Thymus (tissue), 11 donors: ENCODE measurements around the gene DHX32. TPM values are rescaled to one million over a fixed set of nuclear protein-coding genes. Genes with fewer than 3 reads are reported as not detected.

Experiments used
- DNase-seq, 9 donors: peaks; one replicate each; pipeline ENCODE4 v3.0.0-alpha.2; 2013; ENCODE audit warnings: low spot score in 9 of 9, low read depth in 6 of 9, missing footprints in 1 of 9
- H3K27ac ChIP-seq, 2 donors: one replicate each; pipeline ENCODE4 v1.5.1; 2013; ENCODE audit warnings: control low read depth in 1 of 2, low read depth in 1 of 2, low read length in 1 of 2, mild to moderate bottlenecking in 1 of 2, moderate library complexity in 1 of 2
- H3K27me3 ChIP-seq, 2 donors: one replicate each; pipeline ENCODE4 v1.5.1; 2013; ENCODE audit warnings: low read length in 1 of 2; ENCODE audit not compliant: control insufficient read depth in 2 of 2, insufficient read depth in 1 of 2
- H3K36me3 ChIP-seq, 2 donors: one replicate each; pipeline ENCODE4 v1.5.1; 2013; ENCODE audit warnings: low read length in 1 of 2, mild to moderate bottlenecking in 1 of 2, moderate library complexity in 1 of 2; ENCODE audit not compliant: control insufficient read depth in 2 of 2, insufficient read depth in 2 of 2
- H3K4me1 ChIP-seq, 2 donors: one replicate each; pipeline ENCODE4 v1.5.1; 2013; ENCODE audit warnings: low read length in 2 of 2; ENCODE audit not compliant: control insufficient read depth in 2 of 2, insufficient read depth in 2 of 2
- H3K4me3 ChIP-seq, 2 donors: one replicate each; pipeline ENCODE4 v1.5.1; 2013; ENCODE audit warnings: low read length in 2 of 2, control low read depth in 1 of 2, mild to moderate bottlenecking in 1 of 2
- H3K9me3 ChIP-seq, 2 donors: one replicate each; pipeline ENCODE4 v1.5.1; 2013; ENCODE audit warnings: low read length in 1 of 2, mild to moderate bottlenecking in 1 of 2; ENCODE audit not compliant: control insufficient read depth in 2 of 2, insufficient read depth in 1 of 2
- WGBS: extraction: QIAGEN DNeasy Blood & Tissue Kit; methylation state at CpG from one replicate; pipeline ENCODE4 v1.1.7; 2013; 5-methylcytosine and 5-hydroxymethylcytosine counted together
- polyA plus RNA-seq: library from polyadenylated mRNA; stranded (reverse); fragments of 200-250 nt; gene quantifications from one replicate; pipeline ENCODE4 v1.2.3, GENCODE V29; 2013
- total RNA-seq: library from RNA; stranded (reverse); fragments of 120-200 nt; gene quantifications from one replicate; pipeline ENCODE4 v1.2.4, GENCODE V29; 2013
- donor health status: healthy.

Gene DHX32
- total and polyA plus RNA-seq, 2 donors = 13.6 to 18.3 TPM

DNA sequence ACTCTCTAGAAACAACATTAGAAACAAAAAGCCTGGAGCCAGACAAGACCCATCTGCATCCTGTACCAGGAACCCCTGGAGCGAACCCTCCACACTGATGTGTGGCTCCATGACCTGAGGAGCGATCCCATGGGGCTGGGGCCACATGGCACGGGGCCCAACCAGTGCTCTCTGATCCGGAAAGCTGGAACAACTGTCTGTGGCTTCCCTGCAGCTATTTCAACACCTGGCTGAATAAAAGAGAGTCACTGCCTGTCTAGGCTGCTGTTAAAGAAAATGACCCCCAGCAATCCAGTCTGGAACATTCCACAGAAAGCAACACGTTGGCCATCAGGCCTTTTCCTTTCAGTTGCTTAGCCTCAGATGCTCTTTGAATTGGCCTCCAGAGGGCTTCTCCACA lies 79.0 kb downstream of the DHX32 start:
- no peaks in the 10 kb centered on the region for H3K9me3 ChIP-seq
- H3K27ac ChIP-seq = no peak overlapping the region
- no peaks in the 10 kb centered on the region for H3K4me1 ChIP-seq
- no peak overlapping the region for H3K4me3 ChIP-seq
- no peak for DNase-seq
- peaks cover 24 to 32% of the 10 kb centered on the region in 2 donors for H3K36me3 ChIP-seq
- WGBS = 94% methylated on average over 5 of the region's 5 CpGs
- no peaks in the 10 kb centered on the region for H3K27me3 ChIP-seq

DNA sequence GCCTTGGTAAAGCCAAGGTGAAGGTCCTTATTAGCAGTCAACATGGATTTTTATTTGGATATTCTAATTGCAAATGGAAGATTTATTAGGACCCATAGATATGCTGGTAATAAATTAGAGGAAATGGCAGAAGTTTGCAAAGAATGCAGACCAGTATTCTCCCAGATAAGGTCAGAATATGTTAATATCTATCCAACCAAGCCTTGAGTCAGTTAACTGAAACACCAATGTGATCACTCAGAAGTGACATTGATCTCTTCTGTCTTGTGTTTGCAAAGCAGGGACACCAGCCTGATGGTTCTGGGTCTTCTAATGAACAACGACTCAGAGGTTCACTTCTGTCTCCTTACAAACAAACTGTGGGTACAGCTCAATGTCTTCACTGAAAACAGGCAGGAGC lies 79.5 kb downstream of the DHX32 start:
- no peak for DNase-seq
- WGBS = 93% methylated on average over 1 of the region's 1 CpG
- no peak overlapping the region for H3K4me3 ChIP-seq
- H3K9me3 ChIP-seq = no peaks in the 10 kb centered on the region
- peaks cover 22 to 28% of the 10 kb centered on the region in 2 donors for H3K36me3 ChIP-seq
- H3K4me1 ChIP-seq = no peaks in the 10 kb centered on the region
- H3K27ac ChIP-seq = no peak overlapping the region
- H3K27me3 ChIP-seq = no peaks in the 10 kb centered on the region

DNA sequence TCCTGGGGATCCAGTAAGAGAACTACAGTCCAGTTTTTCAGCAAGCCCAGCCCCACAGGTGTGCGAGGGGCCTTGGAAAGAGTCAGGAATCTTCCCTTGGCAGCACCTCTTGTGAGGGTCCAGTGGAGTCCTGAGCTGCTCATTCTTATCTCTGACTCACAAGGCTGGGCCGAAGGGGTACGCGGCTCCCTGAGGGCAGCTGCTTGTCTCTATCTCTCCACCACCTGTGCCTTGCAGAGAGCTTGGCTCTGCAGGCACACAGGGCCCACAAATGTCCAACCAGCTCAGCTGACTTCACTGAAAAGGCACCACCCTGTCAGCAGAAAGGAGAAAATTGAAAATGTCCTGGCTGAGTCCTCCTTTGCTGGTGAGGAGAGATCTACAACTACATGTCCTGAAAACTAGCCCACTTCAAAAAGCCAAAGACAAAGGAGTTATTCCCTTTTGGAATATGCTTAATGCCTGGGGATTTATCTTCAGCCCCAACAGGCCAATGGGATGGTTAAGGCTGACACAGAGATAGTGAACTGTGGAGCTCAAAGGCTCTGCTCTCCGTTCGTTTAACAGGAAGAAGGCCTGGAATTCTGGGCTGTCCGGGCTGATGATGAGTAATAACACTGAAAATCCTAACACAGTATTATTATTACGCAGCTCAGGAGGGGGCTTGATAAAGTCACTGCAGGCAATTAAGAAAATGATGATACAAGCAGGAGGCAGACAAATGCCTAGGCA lies 81.5 kb downstream of the DHX32 start:
- no peak for DNase-seq
- Histone ChIP-seq H3K36me3 (peaks cover 17 to 18% of the 10 kb centered on the region in 2 donors), H3K27me3 (no peaks in the 10 kb centered on the region), H3K4me1 (no peaks in the 10 kb centered on the region), H3K9me3 (no peaks in the 10 kb centered on the region), H3K27ac (no peak overlapping the region), H3K4me3 (no peak overlapping the region)
- 98% methylated on average over 8 of the region's 8 CpGs for WGBS

DNA sequence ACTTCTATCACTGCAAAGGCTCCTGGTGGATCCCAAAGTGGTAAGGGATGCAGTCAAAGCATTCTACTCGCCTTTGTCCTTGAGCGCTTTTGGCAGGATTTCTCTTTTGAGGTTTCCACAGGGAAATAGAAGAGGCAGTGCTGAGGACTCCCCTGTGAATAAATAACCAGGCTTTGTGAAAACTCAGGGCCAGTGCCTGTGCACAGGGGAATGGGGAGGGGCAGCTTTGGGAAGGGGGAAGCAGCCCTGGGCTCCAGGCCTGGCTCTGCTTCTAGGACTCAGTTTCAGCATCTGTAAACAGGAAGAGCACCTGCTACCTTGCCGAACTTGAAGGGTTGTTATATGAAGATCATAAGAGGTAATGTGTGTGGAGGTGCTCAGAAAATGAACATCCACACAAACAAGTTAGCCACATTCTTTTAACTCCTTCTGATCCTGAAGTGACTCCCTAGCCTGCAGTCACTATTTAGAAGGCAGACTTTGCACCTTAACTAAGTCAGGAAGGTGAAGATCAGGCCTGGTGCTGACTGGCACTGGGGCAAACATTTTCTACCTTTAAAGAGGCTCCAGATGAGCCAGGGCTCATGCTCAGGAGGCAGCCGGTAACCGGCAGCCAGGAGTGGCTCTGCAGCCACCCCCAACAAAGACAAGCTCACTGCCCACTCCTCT lies 83.0 kb downstream of the DHX32 start:
- WGBS = 59% methylated on average over 5 of the region's 5 CpGs
- H3K36me3 ChIP-seq = peaks cover 22 to 29% of the 10 kb centered on the region in 2 donors
- DNase-seq = no peak
- no peak overlapping the region for H3K4me3 ChIP-seq
- H3K27ac ChIP-seq = no peak overlapping the region
- H3K27me3 ChIP-seq = no peaks in the 10 kb centered on the region
- H3K4me1 ChIP-seq = no peaks in the 10 kb centered on the region
- H3K9me3 ChIP-seq = no peaks in the 10 kb centered on the region

DNA sequence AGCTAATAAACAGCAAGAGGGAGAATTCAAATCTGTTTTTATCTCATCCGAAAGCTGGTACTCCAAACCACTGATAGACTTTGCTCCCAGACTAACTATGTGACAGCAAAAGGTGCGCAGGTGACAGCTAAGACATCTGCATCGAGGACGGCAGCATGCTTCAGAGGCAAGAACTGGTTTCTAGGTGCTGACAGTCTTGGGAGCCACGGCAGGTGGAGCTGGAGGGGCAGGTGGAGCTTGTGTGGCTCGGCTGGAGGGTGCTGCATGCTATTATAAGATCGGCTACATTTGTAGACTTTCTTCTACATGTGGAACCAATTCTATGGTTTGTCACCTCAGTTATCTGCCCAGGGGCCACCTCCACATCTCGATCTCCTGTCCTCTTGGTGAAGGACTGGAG lies 83.7 kb downstream of the DHX32 start:
- DNase-seq = no peak
- H3K4me3 ChIP-seq = no peak overlapping the region
- 97% methylated on average over 8 of the region's 8 CpGs for WGBS
- H3K9me3 ChIP-seq = no peaks in the 10 kb centered on the region
- H3K27me3 ChIP-seq = no peaks in the 10 kb centered on the region
- no peaks in the 10 kb centered on the region for H3K4me1 ChIP-seq
- H3K36me3 ChIP-seq = peaks cover 23 to 28% of the 10 kb centered on the region in 2 donors
- no peak overlapping the region for H3K27ac ChIP-seq

DNA sequence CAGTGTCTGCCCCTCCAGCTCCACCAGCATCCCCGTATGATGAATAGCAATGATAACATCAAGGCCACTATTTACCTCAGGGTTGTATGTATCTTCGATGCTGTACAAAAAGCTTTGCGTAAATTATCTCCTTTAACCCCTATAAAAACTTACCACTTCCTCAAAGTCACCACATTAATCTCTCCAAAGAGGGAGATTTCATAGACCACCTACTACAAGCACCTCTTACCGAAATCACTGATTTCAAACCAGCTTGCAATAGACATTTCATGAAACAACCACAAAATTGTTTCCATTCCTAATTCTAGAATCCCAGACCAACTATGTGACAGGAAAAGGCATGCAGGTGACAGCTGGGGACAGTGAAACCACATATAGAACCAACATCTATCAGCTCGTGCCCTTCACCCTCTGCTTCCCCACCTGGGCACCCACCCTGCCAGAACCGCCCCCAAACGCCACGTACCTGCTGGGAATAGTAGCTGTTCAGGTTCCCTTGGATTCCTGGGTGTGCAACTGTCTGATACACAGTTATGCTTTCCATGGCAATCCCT lies 85.4 kb downstream of the DHX32 start:
- H3K36me3 ChIP-seq = peaks cover 24 to 33% of the 10 kb centered on the region in 2 donors
- DNase-seq = no peak
- no peak overlapping the region for H3K27ac ChIP-seq
- WGBS = 80% methylated on average over 8 of the region's 8 CpGs
- no peaks in the 10 kb centered on the region for H3K9me3 ChIP-seq
- H3K4me3 ChIP-seq = no peak overlapping the region
- no peaks in the 10 kb centered on the region for H3K4me1 ChIP-seq
- H3K27me3 ChIP-seq = no peaks in the 10 kb centered on the region

DNA sequence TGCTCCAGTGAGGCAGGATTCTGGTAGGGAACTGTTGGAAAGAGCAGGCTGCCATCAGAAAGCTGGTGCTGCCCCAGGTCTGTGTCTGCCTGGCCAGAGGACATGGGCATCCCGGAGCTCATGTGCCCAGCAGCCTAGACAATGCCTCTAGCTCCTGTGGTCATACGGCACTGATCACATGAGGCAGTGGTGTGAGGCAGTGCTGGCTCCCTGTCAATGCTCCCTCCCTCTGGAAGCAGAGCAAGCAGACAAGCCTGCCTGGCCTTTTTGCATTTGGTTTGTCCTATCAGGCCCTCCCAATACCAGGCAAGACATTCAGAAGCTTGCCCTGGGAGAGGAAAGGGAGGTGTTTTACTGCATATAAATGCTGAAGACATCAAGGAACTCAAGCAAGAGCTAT lies 86.0 kb downstream of the DHX32 start:
- H3K4me3 ChIP-seq = no peak overlapping the region
- H3K4me1 ChIP-seq = no peaks in the 10 kb centered on the region
- DNase-seq = no peak
- WGBS = 99% methylated on average over 2 of the region's 2 CpGs
- no peaks in the 10 kb centered on the region for H3K9me3 ChIP-seq
- H3K36me3 ChIP-seq = peaks cover 24 to 31% of the 10 kb centered on the region in 2 donors
- no peak overlapping the region for H3K27ac ChIP-seq
- H3K27me3 ChIP-seq = no peaks in the 10 kb centered on the region

DNA sequence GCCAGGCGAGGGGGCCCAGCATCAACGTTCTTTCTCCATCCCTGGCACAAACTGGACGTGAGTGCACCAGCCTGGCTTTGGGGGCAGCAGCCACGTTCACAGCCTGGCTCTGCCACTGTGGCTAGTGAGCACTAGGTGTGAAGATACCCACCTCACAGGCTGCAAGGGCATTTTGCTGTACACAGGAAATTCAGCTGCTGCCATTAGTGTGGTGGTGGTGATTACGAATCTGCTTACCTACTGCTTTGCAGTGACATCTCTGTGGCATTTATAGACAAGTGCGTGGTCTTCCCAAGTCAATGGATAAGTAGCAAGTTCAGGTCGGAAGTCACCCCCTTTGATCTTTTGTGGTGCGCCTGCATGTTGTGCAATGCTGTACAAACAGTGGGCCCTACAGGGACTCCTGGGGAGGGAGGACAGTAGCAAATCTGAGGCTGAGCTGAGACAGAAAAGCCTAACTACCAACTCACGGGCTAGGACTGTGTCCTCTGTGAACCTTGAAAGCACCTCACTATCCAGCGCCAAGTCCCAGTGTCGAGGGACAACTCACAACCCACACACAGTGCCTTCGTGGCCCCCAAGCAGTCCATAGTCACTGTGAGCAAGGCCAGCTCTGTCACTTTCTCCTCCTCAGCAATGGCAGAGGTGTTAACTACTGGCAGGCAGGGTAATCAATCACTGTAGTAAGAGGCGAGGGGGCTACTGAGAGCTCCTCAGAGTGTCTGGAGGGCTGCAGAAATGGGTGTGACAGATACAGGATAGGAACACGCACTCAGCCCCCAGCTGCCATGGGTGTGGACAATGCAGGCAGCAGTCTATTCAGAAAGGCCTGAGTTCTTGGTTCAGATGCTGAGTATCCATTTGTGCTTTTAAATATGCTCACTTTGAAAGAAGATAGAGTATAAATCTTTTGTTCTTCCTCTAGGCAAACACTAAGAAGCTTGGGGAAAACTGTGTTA lies 88.5 kb downstream of the DHX32 start:
- 95% methylated on average over 14 of the region's 14 CpGs for WGBS
- H3K27ac ChIP-seq = no peak overlapping the region
- DNase-seq = no peak
- H3K9me3 ChIP-seq = no peaks in the 10 kb centered on the region
- peaks cover 28 to 35% of the 10 kb centered on the region in 2 donors for H3K36me3 ChIP-seq
- H3K4me1 ChIP-seq = no peaks in the 10 kb centered on the region
- no peaks in the 10 kb centered on the region for H3K27me3 ChIP-seq
- H3K4me3 ChIP-seq = no peak overlapping the region
